ENCODE results near the gene COX19. TPM values are rescaled to one million over a fixed set of nuclear protein-coding genes. Genes with fewer than 3 reads are reported as not detected.
A peak's percentile ranks its signal among the peaks of the same experiment; 100 is the strongest.
"Not testable (repeated sequence)": the region's sequence is repeated elsewhere in the genome, so short reads cannot be mapped to it uniquely, and the experiment has no call there.

COX19 gene
- total RNA-seq, 1 donor from 2014 or later, result 10.8 TPM

- DNase-seq (ENCODE audit: extremely low spot score in 2 of 2), result no peak
- no peaks in the 10 kb centered on the region for H3K36me3 ChIP-seq
- H3K27ac ChIP-seq, result no peak overlapping the region
- H3K27me3 ChIP-seq, result no peaks in the 10 kb centered on the region
- intact Hi-C loops (cut with DNase I), result no loop called here
- TF ChIP-seq POLR2A (IDR thresholded peaks at IDR 0.05) (no peak), POLR2AphosphoS5 (IDR thresholded peaks at IDR 0.05; ENCODE audit: insufficient read depth in 1 of 2, low read depth in 1 of 2) (no peak)
- H3K4me1 ChIP-seq, result peaks cover 8% of the 10 kb centered on the region
- no peak overlapping the region for H3K4me3 ChIP-seq
- no peaks in the 10 kb centered on the region for H3K9me3 ChIP-seq
These were observed 28.9 kb downstream of the COX19 start for GRCh38 chr7:946256-946996.

- no peak for TF ChIP-seq POLR2A (IDR thresholded peaks at IDR 0.05)
- TF ChIP-seq POLR2AphosphoS5 (IDR thresholded peaks at IDR 0.05; ENCODE audit: insufficient read depth in 1 of 2, low read depth in 1 of 2), result peak in 1 of 2 donors; percentile 50
- Histone ChIP-seq H3K9me3 (no peaks in the 10 kb centered on the region), H3K27me3 (no peaks in the 10 kb centered on the region), H3K27ac (peak overlapping the region; percentile 17), H3K4me3 (peak overlapping the region in 1 of 2 donors; percentile 13), H3K4me1 (peaks cover 8% of the 10 kb centered on the region), H3K36me3 (no peaks in the 10 kb centered on the region)
- intact Hi-C loops (cut with DNase I), result no loop called here
- DNase-seq (ENCODE audit: extremely low spot score in 2 of 2), result no peak
These were observed 29.6 kb downstream of the COX19 start for GRCh38 chr7:945556-946255.

- Histone ChIP-seq H3K27me3 (no peaks in the 10 kb centered on the region), H3K36me3 (no peaks in the 10 kb centered on the region), H3K4me3 (no peak overlapping the region), H3K4me1 (peaks cover 8% of the 10 kb centered on the region), H3K9me3 (no peaks in the 10 kb centered on the region), H3K27ac (peak overlapping the region; percentile 17)
- DNase-seq (ENCODE audit: extremely low spot score in 2 of 2), result no peak
- intact Hi-C loops (cut with DNase I), result no loop called here
- TF ChIP-seq POLR2A (IDR thresholded peaks at IDR 0.05) (no peak), POLR2AphosphoS5 (IDR thresholded peaks at IDR 0.05; ENCODE audit: insufficient read depth in 1 of 2, low read depth in 1 of 2) (no peak), CTCF (IDR thresholded peaks at IDR 0.05) (no peak)
These were observed 30.2 kb downstream of the COX19 start for GRCh38 chr7:945147-945555.

GRCh38 chr7:944744-945143, 30.6 kb downstream of the COX19 start:
- H3K27me3 ChIP-seq, result no peaks in the 10 kb centered on the region
- peaks cover 8% of the 10 kb centered on the region for H3K4me1 ChIP-seq
- peak overlapping the region; percentile 17 for H3K27ac ChIP-seq
- intact Hi-C loops (cut with DNase I), result no loop called here
- no peak for DNase-seq (ENCODE audit: extremely low spot score in 2 of 2)
- no peak overlapping the region for H3K4me3 ChIP-seq
- TF ChIP-seq POLR2A (IDR thresholded peaks at IDR 0.05) (no peak), CTCF (IDR thresholded peaks at IDR 0.05) (no peak), POLR2AphosphoS5 (IDR thresholded peaks at IDR 0.05; ENCODE audit: insufficient read depth in 1 of 2, low read depth in 1 of 2) (no peak)
- no peaks in the 10 kb centered on the region for H3K9me3 ChIP-seq
- H3K36me3 ChIP-seq, result no peaks in the 10 kb centered on the region

- H3K27ac ChIP-seq; H3K36me3 ChIP-seq; H3K9me3 ChIP-seq; H3K4me1 ChIP-seq; intact Hi-C loops (cut with DNase I); H3K4me3 ChIP-seq; H3K27me3 ChIP-seq; DNase-seq (ENCODE audit: extremely low spot score in 2 of 2): not testable (repeated sequence)
These were observed 31.6 kb downstream of the COX19 start for GRCh38 chr7:943793-944192.

- H3K36me3 ChIP-seq, result no peaks in the 10 kb centered on the region
- no peaks in the 10 kb centered on the region for H3K9me3 ChIP-seq
- H3K4me1 ChIP-seq, result peaks cover 8% of the 10 kb centered on the region
- TF ChIP-seq POLR2AphosphoS5 (IDR thresholded peaks at IDR 0.05; ENCODE audit: insufficient read depth in 1 of 2, low read depth in 1 of 2), result no peak
- TF ChIP-seq POLR2A (IDR thresholded peaks at IDR 0.05), result no peak
- no peak for TF ChIP-seq CTCF (IDR thresholded peaks at IDR 0.05)
- intact Hi-C loops (cut with DNase I), result no loop called here
- H3K27me3 ChIP-seq, result no peaks in the 10 kb centered on the region
- no peak for DNase-seq (ENCODE audit: extremely low spot score in 2 of 2)
- no peak overlapping the region for H3K27ac ChIP-seq
- H3K4me3 ChIP-seq, result no peak overlapping the region
These were observed 34.5 kb downstream of the COX19 start for GRCh38 chr7:940599-941408.
